ENCODE measurements around the gene RTF1. TPM values are rescaled to one million over a fixed set of nuclear protein-coding genes. Genes with fewer than 3 reads are reported as not detected.
"Not testable (repeated sequence)": the region's sequence is repeated elsewhere in the genome, so short reads cannot be mapped to it uniquely, and the experiment has no call there.

The RTF1 gene
- total RNA-seq, 6 donors from 2014 or later, result 22.6 to 58.1 (median 27.2) TPM

GRCh38 chr15:41445399-41445798, 28.5 kb downstream of the RTF1 start:
- H3K4me3 ChIP-seq, result no peak overlapping the region
- peaks cover 0 to 23% (median 13%) of the 10 kb centered on the region in 4 donors for H3K36me3 ChIP-seq
- H3K9me3 ChIP-seq, result no peaks in the 10 kb centered on the region
- no peaks in the 10 kb centered on the region for H3K4me1 ChIP-seq
- TF ChIP-seq POLR2A (IDR thresholded peaks at IDR 0.05), result no peak
- no peak overlapping the region for H3K27ac ChIP-seq
- DNase-seq, result no peak
- H3K27me3 ChIP-seq, result no peaks in the 10 kb centered on the region
- no peak for ATAC-seq (ENCODE audit: low FRiP score in 2 of 2)

DNA sequence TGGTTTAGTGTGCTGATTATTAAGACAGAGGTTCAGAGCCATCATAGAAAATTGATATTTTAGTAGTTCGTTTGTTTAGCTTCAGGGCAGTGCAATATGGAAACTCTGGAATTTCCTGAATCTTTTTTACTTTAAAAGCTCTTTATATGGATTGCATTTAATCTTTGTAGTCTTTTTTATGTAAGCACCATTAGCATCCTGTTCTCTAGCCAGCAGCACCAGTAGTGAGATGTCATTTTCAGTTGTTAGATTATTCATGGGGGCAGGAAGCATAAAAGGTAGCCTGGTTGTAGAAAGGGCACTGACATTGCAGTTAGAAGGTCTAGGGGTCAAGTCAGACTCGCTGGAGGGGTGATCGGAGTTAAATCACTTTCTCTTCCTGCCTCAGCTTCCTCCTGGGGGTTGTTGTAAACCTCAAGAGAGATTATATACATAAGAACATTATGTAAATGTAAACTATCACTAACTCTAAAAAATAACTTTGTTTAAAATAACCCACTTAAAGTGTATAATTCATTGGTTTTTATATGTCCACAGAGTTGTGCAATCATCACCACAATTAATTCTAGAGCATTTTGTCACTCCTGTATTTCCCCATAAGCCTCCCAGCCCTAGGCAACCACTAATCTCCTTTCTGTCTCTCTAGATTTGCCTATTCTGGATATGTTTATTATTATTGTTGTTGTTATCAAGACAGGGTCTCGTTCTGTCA, 45.3 kb downstream of the RTF1 start:
- no peak for DNase-seq
- 61 to 62% methylated on average over 4 of the region's 4 CpGs for WGBS, 2 donors
- Histone ChIP-seq H3K4me1 (no peaks in the 10 kb centered on the region), H3K36me3 (peaks cover 21 to 69% (median 34%) of the 10 kb centered on the region in 4 donors), H3K27ac (no peak overlapping the region), H3K9me3 (no peaks in the 10 kb centered on the region), H3K27me3 (no peaks in the 10 kb centered on the region), H3K4me3 (no peak overlapping the region)
- ATAC-seq (ENCODE audit: low FRiP score in 2 of 2), result no peak
- TF ChIP-seq POLR2AphosphoS5 (IDR thresholded peaks at IDR 0.05), result no peak
- no peak for TF ChIP-seq EP300 (IDR thresholded peaks at IDR 0.05)
- no peak for TF ChIP-seq CTCF (IDR thresholded peaks at IDR 0.05)
- no peak for TF ChIP-seq POLR2A (IDR thresholded peaks at IDR 0.05)

- Histone ChIP-seq H3K36me3 (peaks cover 11 to 76% (median 32%) of the 10 kb centered on the region in 4 donors), H3K27me3 (no peaks in the 10 kb centered on the region), H3K9me3 (no peaks in the 10 kb centered on the region), H3K4me1 (no peaks in the 10 kb centered on the region), H3K27ac (no peak overlapping the region), H3K4me3 (no peak overlapping the region)
- TF ChIP-seq POLR2A (IDR thresholded peaks at IDR 0.05) (no peak), EP300 (IDR thresholded peaks at IDR 0.05) (no peak), CTCF (IDR thresholded peaks at IDR 0.05) (no peak), POLR2AphosphoS5 (IDR thresholded peaks at IDR 0.05) (no peak)
- DNase-seq (no peak), ATAC-seq (ENCODE audit: low FRiP score in 2 of 2) (no peak)
- 94 to 95% methylated on average over 9 of the region's 9 CpGs for WGBS, 2 donors
Measured at GRCh38 chr15:41464889-41465580, 48.1 kb downstream of the RTF1 start.

GRCh38 chr15:41465822-41466421, 49.0 kb downstream of the RTF1 start:
- TF ChIP-seq CTCF (IDR thresholded peaks at IDR 0.05) (peak; percentile 43 to 79 (median 63)), POLR2AphosphoS5 (IDR thresholded peaks at IDR 0.05) (no peak)
- DNase-seq (no peak), ATAC-seq (ENCODE audit: low FRiP score in 2 of 2) (no peak)
- 85 to 87% methylated on average over 8 of the region's 8 CpGs for WGBS, 2 donors
- Histone ChIP-seq H3K4me1 (no peaks in the 10 kb centered on the region), H3K4me3 (no peak overlapping the region), H3K27me3 (no peaks in the 10 kb centered on the region), H3K9me3 (no peaks in the 10 kb centered on the region), H3K27ac (no peak overlapping the region), H3K36me3 (peaks cover 11 to 84% (median 39%) of the 10 kb centered on the region in 4 donors)

- H3K27me3 ChIP-seq, result no peaks in the 10 kb centered on the region
- H3K9me3 ChIP-seq, result no peaks in the 10 kb centered on the region
- ATAC-seq (ENCODE audit: low FRiP score in 2 of 2), result no peak
- H3K27ac ChIP-seq, result no peak overlapping the region
- peaks cover 11 to 87% (median 46%) of the 10 kb centered on the region in 4 donors for H3K36me3 ChIP-seq
- no peaks in the 10 kb centered on the region for H3K4me1 ChIP-seq
- 69 to 80% methylated on average over 3 of the region's 3 CpGs for WGBS, 2 donors
- DNase-seq, result no peak
- TF ChIP-seq POLR2A (IDR thresholded peaks at IDR 0.05) (no peak), EP300 (IDR thresholded peaks at IDR 0.05) (no peak), CTCF (IDR thresholded peaks at IDR 0.05) (no peak), POLR2AphosphoS5 (IDR thresholded peaks at IDR 0.05) (no peak)
- no peak overlapping the region for H3K4me3 ChIP-seq
Measured at GRCh38 chr15:41466711-41467110, 49.8 kb downstream of the RTF1 start.

GRCh38 chr15:41469644-41470043, 52.7 kb downstream of the RTF1 start:
- not testable (repeated sequence) for H3K9me3 ChIP-seq; H3K4me3 ChIP-seq; DNase-seq; H3K27me3 ChIP-seq; H3K27ac ChIP-seq; H3K4me1 ChIP-seq; ATAC-seq (ENCODE audit: low FRiP score in 2 of 2)
- H3K36me3 ChIP-seq, result peaks cover 12 to 95% (median 70%) of the 10 kb centered on the region in 4 donors
- WGBS, 2 donors, result 96 to 97% methylated on average over 6 of the region's 6 CpGs

Data from upper lobe of left lung (tissue), 6 donors.